Gastrocnemius medialis (tissue), 4 donors: Measurements from ENCODE around the gene LRRC8C.

ENCODE experiments used
- POLR2A ChIP-seq, 2 donors: fragments of 450-650 bp; IDR thresholded peaks; one replicate each; pipeline ENCODE4 v1.6.1; 2017; ENCODE audit warnings: antibody characterized with exemption in 2 of 2, mild to moderate bottlenecking in 2 of 2, moderate library complexity in 2 of 2
- TF ChIP-seq, protein P1 (sequence below), 5 experiments: fragments of 450-650 bp in 3 of 5; fragments of 200-600 bp in 2 of 5; sonication (generic) in 2 of 5; IDR thresholded peaks in 4 of 5; conservative IDR thresholded peaks in 1 of 5; 1 replicate in 4 of 5; 2 replicates in 1 of 5; pipeline ENCODE4 v1.5.1; 2016 to 2019; ENCODE audit warnings: antibody characterized with exemption in 5 of 5, mild to moderate bottlenecking in 3 of 5, moderate library complexity in 3 of 5

DNA sequence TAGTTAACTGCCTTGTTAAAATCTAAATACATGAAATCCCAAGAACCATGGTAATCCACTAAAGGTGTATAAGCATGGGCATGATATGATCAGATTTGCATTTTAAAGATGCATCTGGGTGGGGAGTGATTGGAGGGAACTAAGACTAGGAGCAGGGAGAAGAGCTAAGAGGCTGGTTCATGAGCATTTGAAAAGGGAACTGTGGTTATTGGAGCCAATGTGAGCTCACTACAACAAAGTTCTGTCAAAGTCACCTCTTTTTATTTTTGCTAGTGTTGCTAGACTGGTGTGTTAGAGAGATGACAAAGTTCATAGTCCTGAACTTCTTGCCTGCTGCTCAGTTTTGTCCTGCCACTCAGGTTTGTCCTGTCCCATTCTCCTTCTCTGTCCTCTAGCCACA lies 120.8 kb downstream of the LRRC8C start:
- TF ChIP-seq, protein P1, sequence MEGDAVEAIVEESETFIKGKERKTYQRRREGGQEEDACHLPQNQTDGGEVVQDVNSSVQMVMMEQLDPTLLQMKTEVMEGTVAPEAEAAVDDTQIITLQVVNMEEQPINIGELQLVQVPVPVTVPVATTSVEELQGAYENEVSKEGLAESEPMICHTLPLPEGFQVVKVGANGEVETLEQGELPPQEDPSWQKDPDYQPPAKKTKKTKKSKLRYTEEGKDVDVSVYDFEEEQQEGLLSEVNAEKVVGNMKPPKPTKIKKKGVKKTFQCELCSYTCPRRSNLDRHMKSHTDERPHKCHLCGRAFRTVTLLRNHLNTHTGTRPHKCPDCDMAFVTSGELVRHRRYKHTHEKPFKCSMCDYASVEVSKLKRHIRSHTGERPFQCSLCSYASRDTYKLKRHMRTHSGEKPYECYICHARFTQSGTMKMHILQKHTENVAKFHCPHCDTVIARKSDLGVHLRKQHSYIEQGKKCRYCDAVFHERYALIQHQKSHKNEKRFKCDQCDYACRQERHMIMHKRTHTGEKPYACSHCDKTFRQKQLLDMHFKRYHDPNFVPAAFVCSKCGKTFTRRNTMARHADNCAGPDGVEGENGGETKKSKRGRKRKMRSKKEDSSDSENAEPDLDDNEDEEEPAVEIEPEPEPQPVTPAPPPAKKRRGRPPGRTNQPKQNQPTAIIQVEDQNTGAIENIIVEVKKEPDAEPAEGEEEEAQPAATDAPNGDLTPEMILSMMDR (IDR thresholded peaks at IDR 0.05 in 4 of 5, conservative IDR thresholded peaks at IDR 0.05 in 1 of 5), result no peak
- no peak for TF ChIP-seq POLR2A (IDR thresholded peaks at IDR 0.05)
